Right lung (tissue), 5 donors: ENCODE data around the gene BDKRB2. TPM values are rescaled to one million over a fixed set of nuclear protein-coding genes. Genes with fewer than 3 reads are reported as not detected.

Experiments
- DNase-seq, 2 donors: peaks; one replicate each; pipeline ENCODE4 v3.0.0-alpha.2; 2013
- polyA plus RNA-seq, 5 donors: library from polyadenylated mRNA; unstranded; fragments of 120-200 nt; gene quantifications; one replicate each; pipeline versions ENCODE4 v1.2.1 to v1.2.3, GENCODE V29; 2013; ENCODE audit warnings: inconsistent platforms in 1 of 5, low replicate concordance in 1 of 5; ENCODE audit not compliant: insufficient read length in 5 of 5, insufficient read depth in 1 of 5

Gene BDKRB2
- polyA plus RNA-seq, 5 donors: 0.76 to 1.2 (median 1.1) TPM

DNA sequence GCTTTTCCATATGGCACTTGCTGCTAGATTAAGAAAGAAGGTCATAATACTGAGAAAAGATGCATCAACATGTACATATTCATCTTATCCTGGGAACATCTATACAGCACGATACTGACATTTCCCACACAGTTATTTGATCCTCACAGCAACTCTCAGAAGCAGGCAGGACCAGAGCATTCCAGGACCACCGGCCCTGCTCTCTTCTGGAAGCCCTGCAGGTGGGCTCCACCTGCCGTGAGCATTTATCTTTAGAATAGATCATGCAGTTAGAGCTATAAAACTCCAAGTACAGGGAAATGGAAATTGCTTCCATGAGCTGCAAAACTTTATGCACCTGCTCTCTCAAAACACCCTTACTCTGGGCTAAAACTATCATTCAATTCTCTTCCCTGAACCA lies 45.8 kb downstream of the BDKRB2 start:
- DNase-seq: no peak

GRCh38 chr14:96251656-96252155 lies 47.1 kb downstream of the BDKRB2 start:
- no peak for DNase-seq

DNA sequence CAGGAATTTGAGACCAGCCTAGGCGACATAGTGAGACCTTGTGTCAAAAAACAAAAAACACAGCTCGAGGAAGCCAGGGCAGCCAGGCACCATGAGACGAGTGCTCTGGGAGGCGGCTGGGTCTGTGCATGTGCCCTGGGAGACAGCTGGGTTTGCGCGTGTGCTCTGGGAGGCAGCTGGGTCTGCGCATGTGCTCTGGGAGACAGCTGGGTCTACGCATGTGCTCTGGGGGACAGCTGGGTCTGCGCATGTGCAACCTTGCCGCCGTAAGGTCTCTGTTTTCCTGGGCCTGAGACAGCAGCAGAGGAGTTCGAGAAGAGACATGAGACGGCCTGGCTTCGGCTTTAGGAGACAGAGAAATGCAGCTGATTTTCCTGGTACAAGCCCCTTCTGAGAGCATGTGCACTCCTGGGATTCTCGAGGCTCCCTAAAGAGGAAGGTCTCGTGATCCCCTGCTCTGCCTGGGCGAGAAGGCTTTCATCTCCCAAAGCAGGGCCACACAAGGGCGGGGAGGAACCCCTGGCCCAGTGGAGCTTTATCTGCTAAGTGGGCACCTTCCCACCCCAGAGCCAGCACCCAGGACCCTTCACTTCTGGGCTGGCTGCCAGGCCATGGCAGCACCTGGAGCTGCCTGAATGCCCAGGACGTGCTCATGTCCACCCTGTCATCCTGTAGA lies 47.8 kb downstream of the BDKRB2 start:
- DNase-seq: no peak

GRCh38 chr14:96252999-96253539 lies 48.4 kb downstream of the BDKRB2 start:
- no peak for DNase-seq

DNA sequence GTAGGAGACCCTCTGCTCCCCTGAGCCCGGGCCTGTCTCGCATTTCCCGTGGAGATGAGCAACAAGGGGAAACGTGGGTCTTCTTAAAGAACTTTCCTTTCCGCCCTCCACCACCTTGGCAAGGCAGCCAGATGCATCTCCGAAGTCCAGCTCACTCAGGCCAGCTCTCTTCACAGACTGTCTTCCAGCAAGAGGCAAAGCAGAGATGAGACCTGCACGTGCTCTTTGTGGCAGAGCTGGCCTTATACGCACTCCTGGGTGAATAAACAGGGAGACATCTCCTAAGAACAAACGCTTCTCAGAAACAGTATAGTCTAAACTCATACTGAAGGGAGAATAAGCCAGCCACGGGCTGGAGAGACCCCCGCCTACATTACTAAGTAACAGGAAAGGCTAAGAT lies 50.0 kb downstream of the BDKRB2 start:
- no peak for DNase-seq

- no peak for DNase-seq
These were observed 51.1 kb downstream of the BDKRB2 start, which contains the start of gene BDKRB1 for GRCh38 chr14:96255501-96256366. Gene BDKRB1 (plus strand): TSS chr14:96256210. CDS start chr14:96263683, 7,473 bp downstream.

- DNase-seq: no peak
These were observed 51.8 kb downstream of the BDKRB2 start for GRCh38 chr14:96256407-96256806.

- DNase-seq: no peak
These were observed 52.4 kb downstream of the BDKRB2 start for GRCh38 chr14:96257056-96257455.

DNA sequence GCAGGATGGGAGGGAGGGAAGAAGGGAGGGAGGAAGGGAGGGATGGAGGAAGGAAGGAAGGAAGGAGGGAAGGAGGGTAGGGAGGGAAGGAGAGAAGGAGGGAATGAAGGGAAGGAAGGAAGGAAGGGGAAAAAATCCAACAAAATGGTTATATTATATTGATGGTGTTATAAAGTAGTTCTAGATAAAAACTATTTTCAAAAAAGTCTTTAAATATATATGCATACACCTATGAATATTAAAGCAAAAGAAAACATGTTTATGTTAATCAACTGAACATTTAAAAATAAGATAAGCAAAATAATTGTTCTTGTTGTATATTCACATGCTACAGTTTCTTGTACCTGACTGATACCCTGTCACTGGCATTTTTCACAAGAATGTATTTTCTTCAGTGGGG lies 53.3 kb downstream of the BDKRB2 start:
- no peak for DNase-seq

DNA sequence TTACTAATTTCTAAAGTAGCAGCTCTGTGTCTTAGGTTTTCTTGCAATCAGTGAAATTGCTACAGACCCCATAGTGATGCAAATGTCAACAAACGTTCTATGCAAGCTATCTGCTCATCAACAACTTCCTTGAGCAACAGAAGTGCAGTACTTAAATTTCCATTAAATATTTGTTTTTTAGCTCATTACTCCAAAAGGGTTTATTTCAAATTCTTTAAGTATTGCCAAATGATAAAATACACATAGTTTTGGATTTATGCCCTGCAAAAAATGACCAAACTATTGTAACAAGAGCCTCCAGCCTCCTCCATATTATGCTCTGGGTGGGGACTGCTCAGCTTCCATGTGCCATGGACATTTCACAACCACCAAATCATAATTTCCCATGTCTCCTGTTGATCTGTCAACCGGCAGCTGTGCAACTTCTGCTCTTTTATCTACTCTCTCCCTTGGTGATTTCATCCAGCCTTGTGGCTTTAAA lies 55.7 kb downstream of the BDKRB2 start:
- DNase-seq: peak; percentile 87 to 91

DNA sequence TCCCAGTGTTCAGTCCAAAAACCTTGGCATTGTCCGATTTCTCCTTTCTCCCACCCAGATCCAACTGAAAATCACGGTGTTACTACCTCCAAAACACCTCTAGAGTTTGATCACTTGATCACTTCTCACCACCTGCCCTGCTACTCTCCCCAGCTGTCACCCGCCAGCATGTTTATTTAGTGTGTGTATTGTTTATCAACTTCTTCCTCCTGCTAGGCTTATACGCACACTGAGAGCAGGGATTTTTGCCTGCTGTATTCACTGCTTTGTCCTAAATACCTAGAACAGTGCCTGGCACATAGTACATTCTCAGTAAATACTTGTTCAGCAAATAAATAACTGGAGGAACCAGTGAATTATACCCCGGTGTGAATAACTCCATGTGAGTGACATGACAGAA lies 56.4 kb downstream of the BDKRB2 start:
- DNase-seq: no peak

DNA sequence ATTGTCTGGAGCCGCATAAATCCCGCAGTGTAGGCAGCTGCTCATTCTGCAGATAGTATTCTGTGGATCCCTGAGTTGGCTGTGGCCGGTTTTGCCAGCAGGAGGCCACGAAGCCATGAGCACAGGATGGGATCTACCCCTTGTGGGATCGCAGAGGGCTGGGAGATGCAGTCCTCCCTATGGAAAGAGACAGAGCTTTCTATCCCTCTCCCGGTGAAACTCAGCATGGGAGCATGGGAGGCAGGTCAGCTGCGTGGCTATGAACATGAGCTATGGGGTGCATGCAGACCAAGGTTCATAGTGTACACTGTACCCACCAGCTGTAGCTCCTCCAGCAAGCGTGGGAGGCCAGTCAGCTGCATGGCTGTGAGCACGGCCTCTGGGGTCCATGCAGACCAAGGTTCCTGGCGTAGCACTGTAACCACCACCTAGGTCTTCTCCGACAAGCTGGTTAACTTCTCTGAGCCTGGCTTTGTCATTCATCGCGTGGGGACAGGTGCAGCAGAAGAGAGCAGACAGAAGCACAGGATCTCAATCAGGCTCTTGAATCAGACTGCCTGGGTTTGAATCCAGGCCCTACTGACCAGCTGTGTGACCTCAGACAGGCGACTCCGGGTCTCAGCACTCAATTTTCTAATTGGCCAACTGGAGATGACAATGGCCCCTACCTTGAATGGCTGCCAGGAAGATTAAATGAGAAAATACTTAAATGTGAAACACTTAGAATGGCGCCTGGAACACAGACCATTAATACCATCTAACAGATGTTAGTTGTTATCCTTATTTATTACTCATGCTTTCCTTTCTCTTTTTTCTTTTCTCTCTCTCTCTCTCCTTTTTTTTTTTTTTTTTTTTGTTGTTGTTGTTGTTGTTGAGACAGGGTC lies 57.4 kb downstream of the BDKRB2 start:
- DNase-seq: peak in 1 of 2 donors; percentile 63

DNA sequence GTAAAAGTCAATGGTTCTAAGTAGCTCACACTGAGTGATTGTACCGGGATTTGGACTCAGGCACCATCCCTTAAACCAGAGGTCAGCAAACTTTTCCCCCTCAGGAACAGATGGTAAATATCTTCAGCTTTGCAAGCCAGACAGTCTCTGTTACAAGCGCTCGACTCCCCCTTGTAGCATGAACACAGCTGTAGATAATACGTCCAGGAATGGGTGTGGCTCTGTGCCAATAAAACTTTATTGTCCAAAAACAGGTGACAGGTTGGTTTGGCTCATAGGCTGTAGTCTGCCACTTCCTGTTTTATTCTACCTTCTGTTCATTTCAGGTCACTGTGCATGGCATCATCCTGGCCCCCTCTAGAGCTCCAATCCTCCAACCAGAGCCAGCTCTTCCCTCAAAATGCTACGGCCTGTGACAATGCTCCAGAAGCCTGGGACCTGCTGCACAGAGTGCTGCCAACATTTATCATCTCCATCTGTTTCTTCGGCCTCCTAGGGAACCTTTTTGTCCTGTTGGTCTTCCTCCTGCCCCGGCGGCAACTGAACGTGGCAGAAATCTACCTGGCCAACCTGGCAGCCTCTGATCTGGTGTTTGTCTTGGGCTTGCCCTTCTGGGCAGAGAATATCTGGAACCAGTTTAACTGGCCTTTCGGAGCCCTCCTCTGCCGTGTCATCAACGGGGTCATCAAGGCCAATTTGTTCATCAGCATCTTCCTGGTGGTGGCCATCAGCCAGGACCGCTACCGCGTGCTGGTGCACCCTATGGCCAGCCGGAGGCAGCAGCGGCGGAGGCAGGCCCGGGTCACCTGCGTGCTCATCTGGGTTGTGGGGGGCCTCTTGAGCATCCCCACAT lies 58.9 kb downstream of the BDKRB2 start:
- no peak for DNase-seq

- DNase-seq: no peak
These were observed 59.5 kb downstream of the BDKRB2 start for GRCh38 chr14:96264200-96264553.

DNA sequence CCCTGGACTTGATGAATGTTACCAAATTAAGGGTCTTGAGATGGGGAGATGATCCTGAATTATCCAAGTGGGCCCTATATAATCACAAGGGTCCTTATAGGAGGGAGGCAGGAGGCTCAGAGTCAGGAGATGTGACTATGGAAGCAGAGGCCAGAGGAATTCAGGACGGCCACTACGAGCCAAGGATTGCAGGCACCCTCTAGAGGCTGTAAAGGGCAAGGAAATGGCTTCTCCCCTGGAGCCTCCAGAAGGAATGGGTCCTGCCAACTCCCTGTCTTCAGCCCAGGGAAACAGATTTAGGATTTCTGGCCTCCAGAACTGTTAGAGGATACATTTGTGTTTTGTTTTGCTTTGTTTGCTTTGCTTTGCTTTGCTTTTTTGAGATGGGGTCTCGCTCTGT lies 60.2 kb downstream of the BDKRB2 start:
- no peak for DNase-seq

GRCh38 chr14:96265383-96266095 lies 60.9 kb downstream of the BDKRB2 start:
- DNase-seq: no peak

DNA sequence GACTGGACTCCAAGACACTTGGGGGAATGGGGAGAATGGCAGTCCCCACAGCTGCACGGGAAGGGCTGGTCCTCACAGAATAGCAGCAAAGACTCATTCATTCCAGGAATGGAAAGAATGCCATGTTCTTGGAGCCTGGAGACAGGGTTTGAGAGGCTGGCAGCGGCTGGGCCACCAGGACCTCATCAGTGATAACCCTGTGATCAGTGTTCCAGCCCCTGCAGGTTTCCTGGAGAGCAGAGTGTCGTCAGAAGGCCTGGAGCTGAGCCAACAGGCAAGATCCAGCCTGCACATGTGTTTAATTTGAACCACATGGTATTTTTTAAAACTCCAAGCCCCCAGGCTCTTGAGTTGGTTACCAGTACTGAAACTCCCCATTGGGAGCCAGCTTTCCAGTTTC lies 62.7 kb downstream of the BDKRB2 start:
- no peak for DNase-seq

DNA sequence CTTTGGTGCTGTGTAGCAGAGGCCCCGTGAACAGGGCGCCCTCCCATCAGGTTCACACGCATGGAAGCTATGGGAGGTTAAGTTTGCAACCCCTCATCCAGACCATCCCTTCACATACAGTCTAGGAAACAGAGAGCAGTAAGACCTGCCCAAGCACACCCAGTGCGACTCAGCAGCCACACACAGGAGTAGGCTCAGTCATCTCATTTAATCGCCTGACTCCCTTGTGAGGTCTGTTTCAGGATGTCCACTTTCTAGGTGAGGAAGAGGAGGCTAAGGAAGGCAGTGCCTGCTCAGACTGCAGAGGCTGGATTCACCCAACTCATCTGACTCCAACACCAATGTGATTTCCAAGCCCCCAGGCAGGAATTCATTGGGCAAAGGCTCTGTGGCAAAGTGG lies 63.3 kb downstream of the BDKRB2 start:
- no peak for DNase-seq

GRCh38 chr14:96268431-96269358 lies 64.1 kb downstream of the BDKRB2 start:
- DNase-seq: no peak
